CD4-positive, alpha-beta T cell (primary cell): ENCODE data around the gene TBC1D16. TPM values are rescaled to one million over a fixed set of nuclear protein-coding genes. Genes with fewer than 3 reads are reported as not detected.

Experiments
- ATAC-seq: fragments of 200-7000 bp; cut with Tn5 transposase; one replicate; pipeline ENCODE4 v1.10.0; 2022; ENCODE audit warnings: mild to moderate bottlenecking; ENCODE audit not compliant: poor library complexity
- CTCF ChIA-PET: fragments of 350-600 bp; sonication (Branson Sonifier 250); formaldehyde crosslinking; loops from one replicate; lab custom pipeline; 2021; ENCODE audit warnings: antibody characterized with exemption, inconsistent platforms; lab: Charles Lee
- POLR2A ChIA-PET: fragments of 350-600 bp; sonication (Branson Sonifier 250); formaldehyde crosslinking; loops from one replicate; lab custom pipeline; 2021; ENCODE audit warnings: antibody characterized with exemption, inconsistent platforms; lab: Charles Lee
- DNase-seq, 14 experiments: peaks; one replicate each; pipeline ENCODE4 v3.0.0-alpha.2; 2013 to 2020; ENCODE audit warnings: mixed read lengths in 2 of 14
- H3K27ac ChIP-seq, 2 donors: one replicate each; pipeline versions ENCODE4 v1.5.1 to v1.7.0; 2013; ENCODE audit warnings: low read length in 2 of 2, low read depth in 1 of 2, mild to moderate bottlenecking in 1 of 2
- H3K27me3 ChIP-seq, 2 experiments: 1 replicate in 1 of 2; 2 replicates in 1 of 2; pipeline versions ENCODE4 v1.6.1 to v1.7.0; 2013; ENCODE audit warnings: low read length in 2 of 2, control low read depth in 1 of 2, mild to moderate bottlenecking in 1 of 2, moderate library complexity in 1 of 2; ENCODE audit not compliant: insufficient read depth in 2 of 2, control insufficient read depth in 1 of 2
- H3K36me3 ChIP-seq: one replicate; pipeline ENCODE4 v1.6.1; 2013; ENCODE audit warnings: low read length, control low read depth; ENCODE audit not compliant: insufficient read depth
- H3K4me1 ChIP-seq: one replicate; pipeline ENCODE4 v1.6.1; 2013; ENCODE audit warnings: low read length, control low read depth; ENCODE audit not compliant: insufficient read depth
- H3K4me3 ChIP-seq: one replicate; pipeline ENCODE4 v1.5.1; 2013; ENCODE audit warnings: mild to moderate bottlenecking, low read length, moderate library complexity
- H3K9me3 ChIP-seq, 2 experiments: 1 replicate in 1 of 2; 2 replicates in 1 of 2; pipeline versions ENCODE4 v1.6.1 to v1.7.0; 2013; ENCODE audit warnings: low read length in 2 of 2, mild to moderate bottlenecking in 2 of 2, control low read depth in 1 of 2, moderate library complexity in 1 of 2; ENCODE audit not compliant: control insufficient read depth in 1 of 2, insufficient read depth in 1 of 2
- H3K27ac Mint-ChIP-seq: one replicate; pipeline ENCODE4 v1.8.0; 2020; ENCODE audit warnings: mixed read lengths
- H3K27me3 Mint-ChIP-seq: one replicate; pipeline ENCODE4 v1.8.0; 2021; ENCODE audit warnings: mixed read lengths
- H3K36me3 Mint-ChIP-seq: one replicate; pipeline ENCODE4 v1.8.0; 2021; ENCODE audit warnings: low read depth, mixed read lengths
- H3K4me1 Mint-ChIP-seq: one replicate; pipeline ENCODE4 v1.8.0; 2021; ENCODE audit warnings: low read depth, mixed read lengths
- H3K4me3 Mint-ChIP-seq: one replicate; pipeline ENCODE4 v1.8.0; 2020; ENCODE audit warnings: mild to moderate bottlenecking, mixed read lengths
- H3K9me3 Mint-ChIP-seq: one replicate; pipeline ENCODE4 v1.8.0; 2020; ENCODE audit warnings: mixed read lengths
- intact Hi-C, 2 experiments: fragments of 100-400 bp; cut with DNase I in 1 of 2; cut with micrococcal nuclease in 1 of 2; formaldehyde crosslinking; loops; one replicate each; pipeline versions ENCODE4 v1.15.1 to v1.9.0; 2023 to 2025; cut with DNase I, micrococcal nuclease
- total RNA-seq, 174 experiments: library from RNA in 2 of 174; stranded (reverse) in 2 of 174; gene quantifications; one replicate each; pipeline ENCODE4 v1.2.3 and lab custom pipeline; 2021 to 2026
- TF ChIP-seq, protein P1 (sequence below): fragments of 200-600 bp; IDR thresholded peaks from one replicate; pipeline ENCODE4 v1.8.0; 2022; ENCODE audit warnings: antibody characterized with exemption, mild to moderate bottlenecking

The TBC1D16 gene
- total RNA-seq, 2 experiments from 2014 or later = 1.9 to 2.5 TPM

DNA sequence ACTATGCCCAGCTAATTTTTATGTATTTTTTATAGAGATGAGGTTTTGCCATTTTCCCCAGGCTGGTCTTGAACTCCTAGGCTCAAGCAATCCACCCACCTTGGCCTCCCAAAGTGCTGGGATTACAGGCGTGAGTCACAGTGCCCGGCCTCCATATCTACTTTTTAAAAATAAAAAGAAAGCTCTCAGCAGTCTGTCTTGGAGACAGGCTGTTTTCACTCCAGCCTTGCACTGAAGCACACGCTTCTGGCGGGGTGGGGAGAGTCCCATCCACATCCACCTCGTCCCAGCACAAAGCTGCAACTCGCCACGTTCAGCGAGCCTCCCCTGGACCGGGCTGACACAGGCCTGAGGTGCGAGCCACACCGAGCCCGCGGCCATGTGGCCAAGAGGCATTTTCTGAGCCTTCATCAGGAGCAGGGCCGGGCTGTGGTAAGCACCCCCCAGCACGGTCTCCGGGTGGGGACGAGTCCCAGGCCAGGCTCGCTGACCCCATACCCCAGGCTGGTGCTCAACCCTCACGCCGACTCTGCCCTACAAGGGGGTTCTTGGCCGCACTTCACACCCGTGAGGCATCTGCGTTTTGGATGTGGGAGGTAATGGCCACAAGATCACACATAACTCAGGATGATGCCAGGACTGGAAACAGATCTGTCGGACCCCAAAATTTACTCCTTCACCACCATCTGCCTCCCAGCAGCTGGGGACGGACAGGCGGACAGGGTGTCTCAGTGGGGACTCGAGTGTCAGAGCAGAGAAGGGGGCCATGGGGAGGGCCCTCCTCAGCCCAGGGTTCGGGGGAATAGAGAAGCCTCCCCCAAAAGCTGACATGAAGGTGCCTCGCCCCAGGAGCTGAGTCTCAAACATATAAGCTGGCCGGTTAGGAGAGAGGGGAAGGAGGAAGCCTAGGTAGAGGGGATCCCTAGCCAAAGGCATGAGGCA is 28.6 kb downstream of the TBC1D16 start:
- H3K4me1 Mint-ChIP-seq = peaks cover 8% of the 10 kb centered on the region
- H3K36me3 Mint-ChIP-seq = no peaks in the 10 kb centered on the region
- H3K4me3 Mint-ChIP-seq = no peak overlapping the region
- intact Hi-C loops = loop anchor here in 1 of 2 experiments (5.0 to 10.0 kb wide), 2 partner anchors 75 to 248 kb away; no protein-coding TSS in a partner anchor
- Histone ChIP-seq H3K4me1 (peaks cover 17% of the 10 kb centered on the region), H3K36me3 (no peaks in the 10 kb centered on the region), H3K27ac (no peak overlapping the region), H3K27me3 (no peaks in the 10 kb centered on the region), H3K9me3 (no peaks in the 10 kb centered on the region), H3K4me3 (no peak overlapping the region)
- POLR2A ChIA-PET = interaction anchor here (2.6 kb wide), 1 partner anchor 10 kb away, joined by 11 read pairs; no protein-coding TSS in a partner anchor
- ATAC-seq (no peak), DNase-seq (no peak)
- H3K9me3 Mint-ChIP-seq = no peaks in the 10 kb centered on the region
- TF ChIP-seq, protein P1, sequence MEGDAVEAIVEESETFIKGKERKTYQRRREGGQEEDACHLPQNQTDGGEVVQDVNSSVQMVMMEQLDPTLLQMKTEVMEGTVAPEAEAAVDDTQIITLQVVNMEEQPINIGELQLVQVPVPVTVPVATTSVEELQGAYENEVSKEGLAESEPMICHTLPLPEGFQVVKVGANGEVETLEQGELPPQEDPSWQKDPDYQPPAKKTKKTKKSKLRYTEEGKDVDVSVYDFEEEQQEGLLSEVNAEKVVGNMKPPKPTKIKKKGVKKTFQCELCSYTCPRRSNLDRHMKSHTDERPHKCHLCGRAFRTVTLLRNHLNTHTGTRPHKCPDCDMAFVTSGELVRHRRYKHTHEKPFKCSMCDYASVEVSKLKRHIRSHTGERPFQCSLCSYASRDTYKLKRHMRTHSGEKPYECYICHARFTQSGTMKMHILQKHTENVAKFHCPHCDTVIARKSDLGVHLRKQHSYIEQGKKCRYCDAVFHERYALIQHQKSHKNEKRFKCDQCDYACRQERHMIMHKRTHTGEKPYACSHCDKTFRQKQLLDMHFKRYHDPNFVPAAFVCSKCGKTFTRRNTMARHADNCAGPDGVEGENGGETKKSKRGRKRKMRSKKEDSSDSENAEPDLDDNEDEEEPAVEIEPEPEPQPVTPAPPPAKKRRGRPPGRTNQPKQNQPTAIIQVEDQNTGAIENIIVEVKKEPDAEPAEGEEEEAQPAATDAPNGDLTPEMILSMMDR = no peak
- no peaks in the 10 kb centered on the region for H3K27me3 Mint-ChIP-seq
- CTCF ChIA-PET = interaction anchor here (1.2 to 1.4 kb wide), 2 partner anchors 10 to 22 kb away, joined by 3 to 5 read pairs; no protein-coding TSS in a partner anchor
- no peak overlapping the region for H3K27ac Mint-ChIP-seq

DNA sequence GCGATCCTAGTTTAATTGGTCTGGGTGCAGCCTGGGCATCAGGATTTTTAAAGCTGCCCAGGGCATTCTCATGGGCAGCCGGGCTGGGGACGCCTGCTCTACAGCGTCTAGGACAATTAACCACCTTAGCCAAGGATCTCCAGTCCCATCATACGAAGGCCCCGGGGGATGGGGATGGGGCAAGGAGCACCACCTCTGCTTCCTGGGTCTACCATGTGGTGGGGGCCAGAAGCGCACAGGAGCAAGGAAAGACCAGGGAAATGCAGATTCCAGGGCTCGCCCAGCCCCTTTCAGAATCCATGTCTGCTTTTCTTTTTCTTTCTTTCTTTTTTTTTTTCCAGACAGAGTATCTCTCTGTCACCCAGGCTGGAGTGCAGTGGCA is 29.3 kb downstream of the TBC1D16 start:
- Histone ChIP-seq H3K4me3 (no peak overlapping the region), H3K9me3 (no peaks in the 10 kb centered on the region), H3K4me1 (peaks cover 17% of the 10 kb centered on the region), H3K27me3 (no peaks in the 10 kb centered on the region), H3K27ac (no peak overlapping the region), H3K36me3 (no peaks in the 10 kb centered on the region)
- H3K4me3 Mint-ChIP-seq = no peak overlapping the region
- peaks cover 8% of the 10 kb centered on the region for H3K4me1 Mint-ChIP-seq
- no peaks in the 10 kb centered on the region for H3K9me3 Mint-ChIP-seq
- no peaks in the 10 kb centered on the region for H3K36me3 Mint-ChIP-seq
- ATAC-seq = no peak
- TF ChIP-seq, protein P1 = no peak
- CTCF ChIA-PET = interaction anchor here (1.2 to 1.4 kb wide), 2 partner anchors 10 to 23 kb away, joined by 3 to 5 read pairs; no protein-coding TSS in a partner anchor
- POLR2A ChIA-PET = interaction anchor here (2.6 kb wide), 1 partner anchor 9 kb away, joined by 11 read pairs; no protein-coding TSS in a partner anchor
- H3K27me3 Mint-ChIP-seq = no peaks in the 10 kb centered on the region
- intact Hi-C loops = loop anchor here in 1 of 2 experiments (5.0 to 10.0 kb wide), 2 partner anchors 76 to 248 kb away; no protein-coding TSS in a partner anchor
- DNase-seq = no peak
- no peak overlapping the region for H3K27ac Mint-ChIP-seq

DNA sequence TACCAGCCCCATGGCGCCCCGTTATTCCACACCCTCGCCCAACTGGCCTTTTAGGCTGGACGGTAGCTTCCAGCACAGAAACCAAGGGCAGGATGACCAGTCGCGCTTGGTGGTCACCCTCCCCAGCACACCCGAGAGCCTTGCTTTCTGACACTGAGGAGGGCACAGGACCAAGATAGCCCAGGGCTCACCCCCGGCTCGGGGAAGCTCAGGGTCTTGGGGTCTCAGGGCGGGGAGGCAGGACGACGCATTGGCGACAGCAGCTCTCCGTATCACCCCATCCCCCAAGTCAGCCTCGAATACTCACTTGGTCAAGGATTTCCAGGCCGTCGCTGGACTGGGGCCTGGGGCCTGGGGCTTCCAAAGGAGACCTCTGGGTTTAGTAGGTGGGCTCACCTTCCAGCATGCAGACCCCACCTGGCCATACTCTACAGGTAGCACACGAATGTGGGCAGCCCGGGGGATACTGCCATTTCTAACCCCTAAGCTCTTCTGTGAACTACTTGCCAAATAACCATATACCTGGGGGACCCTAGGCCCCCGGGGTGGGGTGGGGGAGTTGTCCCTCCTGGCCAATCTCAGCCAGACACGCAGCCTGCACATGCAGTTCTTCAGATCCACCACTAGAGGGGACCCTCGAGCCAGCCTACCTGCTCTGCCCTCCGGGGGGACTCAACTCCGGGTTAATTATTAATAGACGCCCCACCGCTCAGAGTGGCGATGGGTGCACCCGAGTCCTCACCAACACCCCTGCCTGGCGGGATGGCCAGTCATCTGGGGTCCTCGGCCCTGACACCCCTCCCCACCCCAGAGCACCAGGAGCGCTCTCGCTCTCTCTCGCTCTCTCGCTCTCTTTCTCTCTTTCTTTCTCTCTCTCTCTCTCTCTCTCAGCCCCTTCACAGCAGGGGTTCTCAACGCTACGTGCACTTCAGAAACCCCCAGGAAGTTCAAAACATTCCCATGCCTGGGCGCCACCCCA is 30.0 kb downstream of the TBC1D16 start:
- H3K27me3 ChIP-seq = no peaks in the 10 kb centered on the region
- TF ChIP-seq, protein P1 = peak; percentile 99
- H3K9me3 Mint-ChIP-seq = no peaks in the 10 kb centered on the region
- peaks cover 0 to 4% of the 10 kb centered on the region in 2 experiments for H3K9me3 ChIP-seq
- no peak overlapping the region for H3K4me3 ChIP-seq
- no peak overlapping the region for H3K27ac Mint-ChIP-seq
- intact Hi-C loops = loop anchor here in 1 of 2 experiments (5.0 to 10.0 kb wide), 2 partner anchors 77 to 249 kb away; no protein-coding TSS in a partner anchor
- H3K4me1 ChIP-seq = peaks cover 17% of the 10 kb centered on the region
- H3K4me3 Mint-ChIP-seq = no peak overlapping the region
- ATAC-seq (peak; percentile 73), DNase-seq (peak; percentile 41 to 80 (median 51))
- CTCF ChIA-PET = interaction anchor here (1.2 to 1.4 kb wide), 2 partner anchors 9 to 23 kb away, joined by 3 to 5 read pairs; no protein-coding TSS in a partner anchor
- POLR2A ChIA-PET = no interaction called here
- H3K4me1 Mint-ChIP-seq = peaks cover 8% of the 10 kb centered on the region
- H3K27me3 Mint-ChIP-seq = no peaks in the 10 kb centered on the region
- no peaks in the 10 kb centered on the region for H3K36me3 ChIP-seq
- no peak overlapping the region for H3K27ac ChIP-seq
- no peaks in the 10 kb centered on the region for H3K36me3 Mint-ChIP-seq
